ENCODE measurements around the gene PLB1. TPM values are rescaled to one million over a fixed set of nuclear protein-coding genes. Genes with fewer than 3 reads are reported as not detected.

PLB1 gene
- total RNA-seq, 1 donor from 2014 or later = 2.5 TPM

GRCh38 chr2:28647682-28648081 lies 151.8 kb downstream of the PLB1 start:
- H3K4me3 ChIP-seq = no peak overlapping the region
- no peak for DNase-seq (ENCODE audit: extremely low spot score in 2 of 2)
- no peak overlapping the region for H3K27ac ChIP-seq
- peaks cover 18% of the 10 kb centered on the region for H3K4me1 ChIP-seq
- H3K36me3 ChIP-seq = no peaks in the 10 kb centered on the region
- H3K27me3 ChIP-seq = no peaks in the 10 kb centered on the region
- TF ChIP-seq CTCF (IDR thresholded peaks at IDR 0.05) (no peak), POLR2AphosphoS5 (IDR thresholded peaks at IDR 0.05; ENCODE audit: insufficient read depth in 1 of 2, low read depth in 1 of 2) (no peak), POLR2A (IDR thresholded peaks at IDR 0.05) (no peak)
- no peaks in the 10 kb centered on the region for H3K9me3 ChIP-seq
- intact Hi-C loops (cut with DNase I) = no loop called here

GRCh38 chr2:28648147-28648546 lies 152.3 kb downstream of the PLB1 start:
- H3K9me3 ChIP-seq = no peaks in the 10 kb centered on the region
- peaks cover 13% of the 10 kb centered on the region for H3K4me1 ChIP-seq
- no peak overlapping the region for H3K27ac ChIP-seq
- intact Hi-C loops (cut with DNase I) = no loop called here
- no peaks in the 10 kb centered on the region for H3K27me3 ChIP-seq
- no peak overlapping the region for H3K4me3 ChIP-seq
- TF ChIP-seq POLR2A (IDR thresholded peaks at IDR 0.05) = no peak
- peak in 1 of 2 donors; percentile 25 for TF ChIP-seq POLR2AphosphoS5 (IDR thresholded peaks at IDR 0.05; ENCODE audit: insufficient read depth in 1 of 2, low read depth in 1 of 2)
- no peaks in the 10 kb centered on the region for H3K36me3 ChIP-seq
- DNase-seq (ENCODE audit: extremely low spot score in 2 of 2) = peak in 1 of 2 donors; percentile 77

- H3K4me1 ChIP-seq = peaks cover 6% of the 10 kb centered on the region
- H3K9me3 ChIP-seq = no peaks in the 10 kb centered on the region
- DNase-seq (ENCODE audit: extremely low spot score in 2 of 2) = no peak
- no peaks in the 10 kb centered on the region for H3K36me3 ChIP-seq
- H3K27ac ChIP-seq = no peak overlapping the region
- no peaks in the 10 kb centered on the region for H3K27me3 ChIP-seq
- intact Hi-C loops (cut with DNase I) = no loop called here
- H3K4me3 ChIP-seq = no peak overlapping the region
- TF ChIP-seq POLR2A (IDR thresholded peaks at IDR 0.05) (no peak), CTCF (IDR thresholded peaks at IDR 0.05) (no peak), POLR2AphosphoS5 (IDR thresholded peaks at IDR 0.05; ENCODE audit: insufficient read depth in 1 of 2, low read depth in 1 of 2) (no peak)
These were observed 153.0 kb downstream of the PLB1 start for GRCh38 chr2:28648671-28649395.

- Histone ChIP-seq H3K4me1 (no peaks in the 10 kb centered on the region), H3K36me3 (no peaks in the 10 kb centered on the region), H3K4me3 (no peak overlapping the region), H3K9me3 (no peaks in the 10 kb centered on the region), H3K27me3 (no peaks in the 10 kb centered on the region), H3K27ac (no peak overlapping the region)
- intact Hi-C loops (cut with DNase I) = no loop called here
- DNase-seq (ENCODE audit: extremely low spot score in 2 of 2) = peak in 1 of 2 donors; percentile 77
- TF ChIP-seq CTCF (IDR thresholded peaks at IDR 0.05) (no peak), POLR2AphosphoS5 (IDR thresholded peaks at IDR 0.05; ENCODE audit: insufficient read depth in 1 of 2, low read depth in 1 of 2) (no peak), POLR2A (IDR thresholded peaks at IDR 0.05) (no peak)
These were observed 153.8 kb downstream of the PLB1 start for GRCh38 chr2:28649481-28650265.

GRCh38 chr2:28650266-28650584 lies 154.4 kb downstream of the PLB1 start:
- H3K27ac ChIP-seq = no peak overlapping the region
- TF ChIP-seq CTCF (IDR thresholded peaks at IDR 0.05) = no peak
- TF ChIP-seq POLR2AphosphoS5 (IDR thresholded peaks at IDR 0.05; ENCODE audit: insufficient read depth in 1 of 2, low read depth in 1 of 2) = no peak
- no peak for TF ChIP-seq POLR2A (IDR thresholded peaks at IDR 0.05)
- no peaks in the 10 kb centered on the region for H3K9me3 ChIP-seq
- H3K36me3 ChIP-seq = no peaks in the 10 kb centered on the region
- H3K27me3 ChIP-seq = no peaks in the 10 kb centered on the region
- intact Hi-C loops (cut with DNase I) = no loop called here
- DNase-seq (ENCODE audit: extremely low spot score in 2 of 2) = no peak
- no peaks in the 10 kb centered on the region for H3K4me1 ChIP-seq
- H3K4me3 ChIP-seq = no peak overlapping the region
